Neuronal stem cell (in vitro differentiated cells): Measurements from ENCODE around the gene POC1A.
A peak's percentile ranks its signal among the peaks of the same experiment; 100 is the strongest.

Experiments
- DNase-seq: peaks from one replicate; pipeline ENCODE4 v3.0.0-alpha.2; 2013; ENCODE audit warnings: low spot score
- H2AFZ ChIP-seq: one replicate; pipeline ENCODE4 v1.6.1; 2013; ENCODE audit warnings: mild to moderate bottlenecking, low read length, inconsistent platforms
- H2AK5ac ChIP-seq: 2 replicates; pipeline ENCODE4 v1.6.1; 2013; ENCODE audit warnings: low read depth, mild to moderate bottlenecking, inconsistent platforms, low read length, moderate library complexity, mixed read lengths
- H2BK120ac ChIP-seq: 2 replicates; pipeline ENCODE4 v1.6.1; 2013; ENCODE audit warnings: low read depth, mild to moderate bottlenecking, inconsistent platforms, low read length, moderate library complexity, mixed read lengths
- H2BK12ac ChIP-seq: one replicate; pipeline ENCODE4 v1.6.1; 2013; ENCODE audit warnings: low read length, inconsistent platforms
- H2BK15ac ChIP-seq: 2 replicates; pipeline ENCODE4 v1.6.1; 2013; ENCODE audit warnings: mild to moderate bottlenecking, low read length, inconsistent platforms, mixed read lengths
- H2BK5ac ChIP-seq: one replicate; pipeline ENCODE4 v1.6.1; 2013; ENCODE audit warnings: inconsistent platforms, mild to moderate bottlenecking, low read length, moderate library complexity
- H3K14ac ChIP-seq: one replicate; pipeline ENCODE4 v1.6.1; 2013; ENCODE audit warnings: low read length, inconsistent platforms
- H3K18ac ChIP-seq: 2 replicates; pipeline ENCODE4 v1.6.1; 2013; ENCODE audit warnings: low read length, inconsistent platforms
- H3K23ac ChIP-seq: 2 replicates; pipeline ENCODE4 v1.6.1; 2013; ENCODE audit warnings: low read depth, mild to moderate bottlenecking, mixed read lengths, low read length, inconsistent platforms; ENCODE audit not compliant: poor library complexity
- H3K27ac ChIP-seq: replicated peaks from 3 replicates; pipeline ENCODE4 v1.5.1; 2013; ENCODE audit warnings: low read length, inconsistent platforms
- H3K27me3 ChIP-seq, 3 experiments: 2 replicates each; pipeline ENCODE4 v1.6.1; 2013; ENCODE audit warnings: low read length in 3 of 3, mild to moderate bottlenecking in 2 of 3, inconsistent platforms in 1 of 3, low read depth in 1 of 3, mixed read lengths in 1 of 3, moderate library complexity in 1 of 3; ENCODE audit not compliant: control insufficient read depth in 3 of 3, insufficient read depth in 3 of 3
- H3K36me3 ChIP-seq, 2 donors: replicated peaks in 1 of 2; 2 replicates each; pipeline ENCODE4 v1.6.1; 2013; ENCODE audit warnings: low read length in 2 of 2; ENCODE audit not compliant: control insufficient read depth in 2 of 2, insufficient read depth in 2 of 2
- H3K4ac ChIP-seq: 2 replicates; pipeline ENCODE4 v1.6.1; 2013; ENCODE audit warnings: inconsistent platforms, mild to moderate bottlenecking, low read length, moderate library complexity
- H3K4me1 ChIP-seq, 2 donors: 1 replicate in 1 of 2; 2 replicates in 1 of 2; pipeline ENCODE4 v1.6.1; 2013; ENCODE audit warnings: low read length in 2 of 2, low read depth in 1 of 2; ENCODE audit not compliant: control insufficient read depth in 2 of 2, insufficient read depth in 1 of 2
- H3K4me2 ChIP-seq: one replicate; pipeline ENCODE4 v1.6.1; 2013; ENCODE audit warnings: mild to moderate bottlenecking, low read length, inconsistent platforms; ENCODE audit not compliant: insufficient read depth, poor library complexity, severe bottlenecking
- H3K4me3 ChIP-seq, 2 donors: 2 replicates each; pipeline ENCODE4 v1.5.1; 2013; ENCODE audit warnings: low read length in 2 of 2, mild to moderate bottlenecking in 2 of 2, inconsistent platforms in 1 of 2, moderate library complexity in 1 of 2
- H3K79me1 ChIP-seq: one replicate; pipeline ENCODE4 v1.6.1; 2013; ENCODE audit warnings: low read depth, mild to moderate bottlenecking, inconsistent platforms, low read length, moderate library complexity
- H3K9ac ChIP-seq: one replicate; pipeline ENCODE4 v1.6.1; 2013; ENCODE audit warnings: mild to moderate bottlenecking, low read depth, low read length, inconsistent platforms; ENCODE audit not compliant: poor library complexity
- H3K9me3 ChIP-seq, 2 donors: replicated peaks in 1 of 2; 2 replicates each; pipeline versions ENCODE3 to v1.6.1; 2013; ENCODE audit warnings: low read length in 2 of 2, mild to moderate bottlenecking in 2 of 2, inconsistent platforms in 1 of 2, low read depth in 1 of 2, mixed read lengths in 1 of 2, moderate library complexity in 1 of 2; ENCODE audit not compliant: control insufficient read depth in 2 of 2, insufficient read depth in 1 of 2
- H4K8ac ChIP-seq: one replicate; pipeline ENCODE4 v1.6.1; 2013; ENCODE audit warnings: low read depth, mild to moderate bottlenecking, inconsistent platforms, low read length, moderate library complexity
- H4K91ac ChIP-seq: one replicate; pipeline ENCODE4 v1.6.1; 2013; ENCODE audit warnings: low read length, low read depth, mild to moderate bottlenecking, inconsistent platforms; ENCODE audit not compliant: poor library complexity
- WGBS, 2 donors: extraction: QIAGEN DNeasy Blood & Tissue Kit; methylation state at CpG; one replicate each; pipeline ENCODE4 v1.1.7; 2013; ENCODE audit warnings: missing lambda C conversion rate in 2 of 2, mixed read lengths in 1 of 2; ENCODE audit not compliant: insufficient read length in 2 of 2, insufficient replicate concordance in 1 of 2; ENCODE audit errors: extremely low coverage in 2 of 2; 5-methylcytosine and 5-hydroxymethylcytosine counted together

The POC1A gene

GRCh38 chr3:52057812-52058495, 96.3 kb downstream of the POC1A start:
- no peak overlapping the region for H2BK5ac ChIP-seq
- H3K4me3 ChIP-seq, result peak overlapping the region; percentile 49 to 75
- peak overlapping the region; percentile 97 for H2AFZ ChIP-seq
- peak overlapping the region; percentile 42 for H2BK15ac ChIP-seq
- peaks cover 16 to 17% of the 10 kb centered on the region in 2 donors for H3K4me1 ChIP-seq
- H3K27ac ChIP-seq, result no peak overlapping the region
- H3K36me3 ChIP-seq, result peaks cover 13 to 16% of the 10 kb centered on the region in 2 donors
- peaks cover 0 to 42% (median 0%) of the 10 kb centered on the region in 3 experiments for H3K27me3 ChIP-seq
- no peak overlapping the region for H3K14ac ChIP-seq
- H3K9ac ChIP-seq, result peak overlapping the region; percentile 51
- no peak overlapping the region for H4K91ac ChIP-seq
- H3K9me3 ChIP-seq, result no peaks in the 10 kb centered on the region
- H3K23ac ChIP-seq, result peak overlapping the region; percentile 51
- peaks cover 9% of the 10 kb centered on the region for H3K79me1 ChIP-seq
- H3K4me2 ChIP-seq, result peak overlapping the region; percentile 62
- no peak overlapping the region for H4K8ac ChIP-seq
- H2BK120ac ChIP-seq, result no peak overlapping the region
- H2AK5ac ChIP-seq, result peak overlapping the region; percentile 77
- no CpG with 5 or more reads among the region's 14 CpGs for WGBS, 2 donors
- peak overlapping the region; percentile 8 for H3K4ac ChIP-seq
- no peak overlapping the region for H2BK12ac ChIP-seq
- H3K18ac ChIP-seq, result peak overlapping the region; percentile 89
- DNase-seq, result no peak

- H3K23ac ChIP-seq, result peak overlapping the region; percentile 51
- DNase-seq, result peak; percentile 98
- H2BK12ac ChIP-seq, result peak overlapping the region; percentile 10
- no peak overlapping the region for H2BK120ac ChIP-seq
- peak overlapping the region; percentile 77 to 80 for H3K4me3 ChIP-seq
- peak overlapping the region; percentile 97 for H2AFZ ChIP-seq
- H3K36me3 ChIP-seq, result peaks cover 16 to 21% of the 10 kb centered on the region in 2 donors
- H3K79me1 ChIP-seq, result peaks cover 9% of the 10 kb centered on the region
- H3K14ac ChIP-seq, result no peak overlapping the region
- no peak overlapping the region for H4K8ac ChIP-seq
- WGBS, 2 donors, result no CpG with 5 or more reads among the region's 55 CpGs
- peaks cover 21 to 22% of the 10 kb centered on the region in 2 donors for H3K4me1 ChIP-seq
- no peak overlapping the region for H4K91ac ChIP-seq
- peak overlapping the region; percentile 51 for H3K9ac ChIP-seq
- H2BK15ac ChIP-seq, result peak overlapping the region; percentile 42
- H3K27me3 ChIP-seq, result peaks cover 0 to 42% (median 0%) of the 10 kb centered on the region in 3 experiments
- H2BK5ac ChIP-seq, result no peak overlapping the region
- H3K18ac ChIP-seq, result peak overlapping the region; percentile 89
- H3K9me3 ChIP-seq, result no peaks in the 10 kb centered on the region
- peak overlapping the region; percentile 77 for H2AK5ac ChIP-seq
- H3K27ac ChIP-seq, result peak overlapping the region; percentile 29
- peak overlapping the region; percentile 8 for H3K4ac ChIP-seq
- H3K4me2 ChIP-seq, result peak overlapping the region; percentile 81
These were observed 97.0 kb downstream of the POC1A start for GRCh38 chr3:52056968-52057811.

- Histone ChIP-seq H3K36me3 (peaks cover 19 to 27% of the 10 kb centered on the region in 2 donors), H3K18ac (peak within 1 kb of the TSS; percentile 91), H4K91ac (no peak within 1 kb of the TSS), H3K23ac (peak within 1 kb of the TSS; percentile 89), H2BK15ac (peak within 1 kb of the TSS; percentile 39), H3K4me3 (peak within 1 kb of the TSS; percentile 80 to 93), H2BK12ac (peak within 1 kb of the TSS; percentile 10), H3K79me1 (peaks cover 9% of the 10 kb centered on the region), H2BK120ac (peak within 1 kb of the TSS; percentile 18), H3K27ac (peak within 1 kb of the TSS; percentile 29), H3K4me2 (peak within 1 kb of the TSS; percentile 92), H3K9ac (peak within 1 kb of the TSS; percentile 93), H3K14ac (peak within 1 kb of the TSS; percentile 64), H2BK5ac (peak within 1 kb of the TSS; percentile 26), H2AK5ac (peak within 1 kb of the TSS; percentile 77), H2AFZ (peak within 1 kb of the TSS; percentile 97), H3K4me1 (peaks cover 21 to 23% of the 10 kb centered on the region in 2 donors), H3K9me3 (no peaks in the 10 kb centered on the region), H4K8ac (no peak within 1 kb of the TSS), H3K27me3 (peaks cover 0 to 40% (median 0%) of the 10 kb centered on the region in 3 experiments), H3K4ac (peak within 1 kb of the TSS; percentile 28)
- peak; percentile 81 for DNase-seq
- WGBS, 2 donors, result no CpG with 5 or more reads among the region's 51 CpGs
These were observed 97.7 kb downstream of the POC1A start, which contains the start of gene DUSP7 for GRCh38 chr3:52056521-52056967. TSS of gene DUSP7 (minus strand) at chr3:52056571. CDS start at chr3:52056366, 205 bp downstream.
